Measurements from ENCODE around the gene JMJD7.
"Not testable (repeated sequence)": the region's sequence is repeated elsewhere in the genome, so short reads cannot be mapped to it uniquely, and the experiment has no call there.

JMJD7 gene

DNA sequence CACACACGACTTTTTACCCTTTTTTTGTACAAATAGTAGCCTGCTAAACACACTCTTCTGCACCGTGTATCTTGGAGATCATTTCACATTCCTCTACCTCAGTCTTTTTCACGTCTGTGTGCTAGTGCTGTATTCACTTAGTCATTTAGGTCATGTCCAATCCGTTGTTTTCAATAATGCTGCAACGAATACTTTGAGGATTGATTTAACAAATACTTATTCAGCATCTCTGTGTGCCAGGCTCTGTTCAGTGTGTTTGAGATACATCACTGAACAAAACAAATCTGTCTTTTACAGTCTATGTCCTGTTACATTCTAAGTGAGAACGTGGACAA, 882 bp downstream of the JMJD7 start:
- ChIA-PET POLR2A (no interaction called here), CTCF (interaction anchor here (3.7 kb wide), 1 partner anchor 17 kb away, joined by 15 read pairs; no protein-coding TSS in a partner anchor)
- DNase-seq (ENCODE audit: extremely low spot score): no peak
- TF ChIP-seq, protein P1, sequence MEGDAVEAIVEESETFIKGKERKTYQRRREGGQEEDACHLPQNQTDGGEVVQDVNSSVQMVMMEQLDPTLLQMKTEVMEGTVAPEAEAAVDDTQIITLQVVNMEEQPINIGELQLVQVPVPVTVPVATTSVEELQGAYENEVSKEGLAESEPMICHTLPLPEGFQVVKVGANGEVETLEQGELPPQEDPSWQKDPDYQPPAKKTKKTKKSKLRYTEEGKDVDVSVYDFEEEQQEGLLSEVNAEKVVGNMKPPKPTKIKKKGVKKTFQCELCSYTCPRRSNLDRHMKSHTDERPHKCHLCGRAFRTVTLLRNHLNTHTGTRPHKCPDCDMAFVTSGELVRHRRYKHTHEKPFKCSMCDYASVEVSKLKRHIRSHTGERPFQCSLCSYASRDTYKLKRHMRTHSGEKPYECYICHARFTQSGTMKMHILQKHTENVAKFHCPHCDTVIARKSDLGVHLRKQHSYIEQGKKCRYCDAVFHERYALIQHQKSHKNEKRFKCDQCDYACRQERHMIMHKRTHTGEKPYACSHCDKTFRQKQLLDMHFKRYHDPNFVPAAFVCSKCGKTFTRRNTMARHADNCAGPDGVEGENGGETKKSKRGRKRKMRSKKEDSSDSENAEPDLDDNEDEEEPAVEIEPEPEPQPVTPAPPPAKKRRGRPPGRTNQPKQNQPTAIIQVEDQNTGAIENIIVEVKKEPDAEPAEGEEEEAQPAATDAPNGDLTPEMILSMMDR (IDR thresholded peaks at IDR 0.05; ENCODE audit: control extremely low read depth, extremely low read depth, low read depth, missing control alignments): no peak

GRCh38 chr15:41829959-41830646, 2.2 kb downstream of the JMJD7 start:
- CTCF ChIA-PET: interaction anchor here (2.3 kb wide), 1 partner anchor 19 kb away, joined by 13 read pairs; no protein-coding TSS in a partner anchor
- DNase-seq (ENCODE audit: extremely low spot score): no peak
- POLR2A ChIA-PET: interaction anchor here (0.7 kb wide), 1 partner anchor 22 kb away, joined by 3 read pairs; no protein-coding TSS in a partner anchor
- TF ChIP-seq, protein P1 (IDR thresholded peaks at IDR 0.05; ENCODE audit: control extremely low read depth, extremely low read depth, low read depth, missing control alignments): no peak

- POLR2A ChIA-PET; DNase-seq (ENCODE audit: extremely low spot score): not testable (repeated sequence)
- CTCF ChIA-PET: interaction anchor here (0.8 to 2.3 kb wide), 3 partner anchors 20 to 228 kb away, joined by 3 to 13 read pairs (median 4); no protein-coding TSS in a partner anchor
Measured at GRCh38 chr15:41831291-41831690, 3.4 kb downstream of the JMJD7 start.

GRCh38 chr15:41832208-41832607, 4.3 kb downstream of the JMJD7 start:
- ChIA-PET POLR2A (no interaction called here), CTCF (interaction anchor here (1.2 to 2.3 kb wide), 2 partner anchors 21 to 229 kb away, joined by 3 to 13 read pairs; no protein-coding TSS in a partner anchor)
- TF ChIP-seq, protein P1 (IDR thresholded peaks at IDR 0.05; ENCODE audit: control extremely low read depth, extremely low read depth, low read depth, missing control alignments): no peak
- DNase-seq (ENCODE audit: extremely low spot score): no peak

DNA sequence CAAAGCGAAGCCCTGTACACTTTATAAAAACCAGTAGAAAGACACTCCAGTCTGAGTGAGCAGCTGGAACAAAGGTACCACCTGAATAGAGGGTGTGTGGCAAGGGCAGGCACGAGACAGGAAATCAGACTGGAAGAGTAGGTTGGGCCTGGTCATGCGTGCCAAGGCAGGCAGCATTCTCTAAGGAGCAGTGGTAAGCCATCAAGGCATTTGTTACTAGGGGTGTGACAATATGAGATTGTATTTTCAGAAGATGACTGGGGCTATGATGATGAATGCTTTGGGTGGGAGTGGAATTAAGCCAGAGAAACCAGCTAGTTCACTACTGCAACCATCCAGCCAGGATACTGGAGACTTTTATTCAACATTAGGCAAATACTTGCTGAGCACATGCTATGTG, 5.0 kb downstream of the JMJD7 start:
- DNase-seq (ENCODE audit: extremely low spot score): no peak
- TF ChIP-seq, protein P1 (IDR thresholded peaks at IDR 0.05; ENCODE audit: control extremely low read depth, extremely low read depth, low read depth, missing control alignments): no peak
- CTCF ChIA-PET: interaction anchor here (1.8 kb wide), 1 partner anchor 72 kb away, joined by 4 read pairs; no protein-coding TSS in a partner anchor
- POLR2A ChIA-PET: no interaction called here

- POLR2A ChIA-PET: no interaction called here
- DNase-seq (ENCODE audit: extremely low spot score): no peak
- CTCF ChIA-PET: interaction anchor here (1.3 to 1.8 kb wide), 3 partner anchors 10 to 70 kb away, joined by 3 to 4 read pairs (median 3); no protein-coding TSS in a partner anchor
- TF ChIP-seq, protein P1 (IDR thresholded peaks at IDR 0.05; ENCODE audit: control extremely low read depth, extremely low read depth, low read depth, missing control alignments): no peak
Measured at GRCh38 chr15:41834096-41834495, 6.2 kb downstream of the JMJD7 start.

DNA sequence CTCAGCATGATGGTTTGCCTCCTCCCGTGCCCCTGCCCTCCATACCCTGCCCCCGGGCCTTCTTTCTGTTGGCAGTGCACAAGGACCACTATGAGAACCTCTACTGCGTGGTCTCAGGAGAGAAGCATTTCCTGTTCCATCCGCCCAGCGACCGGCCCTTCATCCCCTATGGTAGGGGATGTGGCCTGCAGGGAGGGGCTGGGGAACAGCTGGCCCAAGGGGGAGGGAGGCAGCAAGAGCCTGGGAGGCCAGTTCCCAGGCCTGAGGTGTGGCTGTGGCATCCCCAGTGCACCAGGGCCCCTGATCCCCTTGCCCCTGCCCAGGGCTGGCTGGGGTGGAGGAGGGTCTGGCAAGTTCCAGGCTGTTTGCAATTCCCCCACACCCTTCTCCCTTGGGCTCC, 8.2 kb downstream of the JMJD7 start:
- POLR2A ChIA-PET: no interaction called here
- no peak for DNase-seq (ENCODE audit: extremely low spot score)
- CTCF ChIA-PET: no interaction called here
- TF ChIP-seq, protein P1 (IDR thresholded peaks at IDR 0.05; ENCODE audit: control extremely low read depth, extremely low read depth, low read depth, missing control alignments): no peak

Measured in GM10248 (cell line).